Activated CD4-positive, alpha-beta T cell treated with anti-CD3 and anti-CD28 coated beads for 36 hours (primary cell): Measurements from ENCODE around the gene PPA1. TPM values are rescaled to one million over a fixed set of nuclear protein-coding genes. Genes with fewer than 3 reads are reported as not detected.
"Not testable (repeated sequence)": the region's sequence is repeated elsewhere in the genome, so short reads cannot be mapped to it uniquely, and the experiment has no call there.

Source experiments
- ATAC-seq: fragments of 200-7000 bp; cut with Tn5 transposase; one replicate; pipeline ENCODE4 v1.10.0; 2021; ENCODE audit warnings: mild to moderate bottlenecking, moderate library complexity
- CTCF ChIA-PET: fragments of 350-600 bp; sonication (Branson Sonifier 250); formaldehyde crosslinking; loops from one replicate; lab custom pipeline; 2021; ENCODE audit warnings: antibody characterized with exemption; lab: Charles Lee
- POLR2A ChIA-PET: fragments of 350-600 bp; sonication (Branson Sonifier 250); formaldehyde crosslinking; loops from one replicate; lab custom pipeline; 2021; ENCODE audit warnings: antibody characterized with exemption, inconsistent platforms; lab: Charles Lee
- DNase-seq: peaks from one replicate; pipeline ENCODE4 v3.0.0-alpha.2; 2020
- H3K27ac Mint-ChIP-seq: one replicate; pipeline ENCODE4 v1.8.0; 2021; ENCODE audit warnings: mixed read lengths
- H3K27me3 Mint-ChIP-seq: one replicate; pipeline ENCODE4 v1.8.0; 2021; ENCODE audit warnings: mixed read lengths
- H3K36me3 Mint-ChIP-seq: one replicate; pipeline ENCODE4 v1.8.0; 2021; ENCODE audit warnings: low read depth, mixed read lengths
- H3K4me1 Mint-ChIP-seq: one replicate; pipeline ENCODE4 v1.8.0; 2021; ENCODE audit warnings: mixed read lengths
- H3K4me3 Mint-ChIP-seq: one replicate; pipeline ENCODE4 v1.8.0; 2021; ENCODE audit warnings: mild to moderate bottlenecking, moderate library complexity, mixed read lengths
- H3K9me3 Mint-ChIP-seq: one replicate; pipeline ENCODE4 v1.8.0; 2021; ENCODE audit warnings: low read depth, mixed read lengths
- intact Hi-C, 2 experiments: fragments of 100-400 bp; cut with DNase I in 1 of 2; cut with micrococcal nuclease in 1 of 2; formaldehyde crosslinking; loops; one replicate each; pipeline versions ENCODE4 v1.14.2 to v1.15.1; 2022 to 2024; cut with DNase I, micrococcal nuclease
- total RNA-seq, 2 experiments: library from RNA; stranded (reverse); gene quantifications; one replicate each; pipeline ENCODE4 v1.2.3, GENCODE V29; 2021

PPA1 gene
- total RNA-seq, 2 experiments from 2014 or later = 286 to 328 TPM

GRCh38 chr10:70169649-70170364 lies 63.4 kb downstream of the PPA1 start:
- peak; percentile 5 for ATAC-seq
- intact Hi-C loops = loop anchor here (1.0 to 5.0 kb wide), 11 partner anchors 8 to 1682 kb away; partner anchors contain the start of genes EIF4EBP2 (in 2 of the 2), PPA1 (in 2 of the 2), TYSND1 (in 2 of the 2) and AIFM2 (in 1 of the 2)

GRCh38 chr10:70169011-70169410 lies 64.2 kb downstream of the PPA1 start:
- CTCF ChIA-PET = interaction anchor here (0.6 to 3.3 kb wide), 4 partner anchors 11 to 186 kb away, joined by 3 to 25 read pairs (median 4); partner anchors contain the start of gene TYSND1
- intact Hi-C loops = no loop called here
- no peaks in the 10 kb centered on the region for H3K27me3 Mint-ChIP-seq
- POLR2A ChIA-PET = interaction anchor here (0.6 to 1.0 kb wide), 3 partner anchors 23 to 104 kb away, joined by 3 to 5 read pairs (median 5); partner anchors contain the start of gene TYSND1
- peak overlapping the region; percentile 84 for H3K27ac Mint-ChIP-seq
- DNase-seq (no peak), ATAC-seq (no peak)
- peaks cover 65% of the 10 kb centered on the region for H3K4me1 Mint-ChIP-seq
- peak overlapping the region; percentile 94 for H3K4me3 Mint-ChIP-seq
- H3K9me3 Mint-ChIP-seq = no peaks in the 10 kb centered on the region
- peaks cover 40% of the 10 kb centered on the region for H3K36me3 Mint-ChIP-seq

More at GRCh38 chr10:70169649-70170364, 63.4 kb downstream of the PPA1 start:
- H3K9me3 Mint-ChIP-seq = no peaks in the 10 kb centered on the region
- ChIA-PET POLR2A (interaction anchor here (0.6 to 1.8 kb wide), 4 partner anchors 24 to 320 kb away, joined by 3 to 32 read pairs (median 5); partner anchors contain the start of gene TYSND1), CTCF (interaction anchor here (0.5 to 3.3 kb wide), 6 partner anchors 20 to 185 kb away, joined by 3 to 25 read pairs (median 4); partner anchors contain the start of gene TYSND1)
- peaks cover 34% of the 10 kb centered on the region for H3K36me3 Mint-ChIP-seq
- H3K27me3 Mint-ChIP-seq = no peaks in the 10 kb centered on the region
- peak overlapping the region; percentile 84 for H3K27ac Mint-ChIP-seq
- H3K4me1 Mint-ChIP-seq = peaks cover 64% of the 10 kb centered on the region
- peak overlapping the region; percentile 94 for H3K4me3 Mint-ChIP-seq
- DNase-seq = no peak

- Mint-ChIP-seq H3K36me3 (peaks cover 46% of the 10 kb centered on the region), H3K27me3 (no peaks in the 10 kb centered on the region), H3K4me3 (peak overlapping the region; percentile 41), H3K4me1 (peaks cover 71% of the 10 kb centered on the region), H3K27ac (peak overlapping the region; percentile 51), H3K9me3 (no peaks in the 10 kb centered on the region)
- no peak for ATAC-seq
- POLR2A ChIA-PET = interaction anchor here (0.7 to 1.3 kb wide), 2 partner anchors 21 to 30 kb away, joined by 4 read pairs; partner anchors contain the start of gene TYSND1
- CTCF ChIA-PET = interaction anchor here (0.6 to 3.3 kb wide), 6 partner anchors 18 to 231 kb away, joined by 3 to 25 read pairs (median 3); partner anchors contain the start of gene TYSND1
- intact Hi-C loops = no loop called here
- DNase-seq = peak; percentile 45
Observed at GRCh38 chr10:70167246-70167645, 66.0 kb downstream of the PPA1 start.

- ATAC-seq (no peak), DNase-seq (no peak)
- Mint-ChIP-seq H3K4me1 (peaks cover 72% of the 10 kb centered on the region), H3K36me3 (peaks cover 54% of the 10 kb centered on the region), H3K27ac (peak overlapping the region; percentile 78), H3K27me3 (no peaks in the 10 kb centered on the region), H3K4me3 (no peak overlapping the region), H3K9me3 (no peaks in the 10 kb centered on the region)
- POLR2A ChIA-PET = interaction anchor here (0.6 to 1.3 kb wide), 2 partner anchors 20 to 1583 kb away, joined by 3 to 4 read pairs; partner anchors contain the start of gene TYSND1
- CTCF ChIA-PET = interaction anchor here (3.3 kb wide), 1 partner anchor 20 kb away, joined by 25 read pairs; the partner anchor contains the start of gene TYSND1
- intact Hi-C loops = no loop called here
Observed at GRCh38 chr10:70166394-70166793, 66.8 kb downstream of the PPA1 start.

- intact Hi-C loops = loop anchor here (5.0 kb wide), 3 partner anchors 313 to 1072 kb away; partner anchors contain the start of genes PALD1 (in 1 of the 2) and SGPL1 (in 1 of the 2)
Observed at GRCh38 chr10:70164163-70164562, 69.1 kb downstream of the PPA1 start.

GRCh38 chr10:70163448-70163847 lies 69.8 kb downstream of the PPA1 start:
- intact Hi-C loops = loop anchor here (1.0 to 5.0 kb wide), 5 partner anchors 17 to 1071 kb away; partner anchors contain the start of genes PALD1 (in 1 of the 2), SGPL1 (in 1 of the 2) and TYSND1 (in 1 of the 2)
- H3K27me3 Mint-ChIP-seq = no peaks in the 10 kb centered on the region
- H3K4me1 Mint-ChIP-seq = peaks cover 80% of the 10 kb centered on the region
- H3K9me3 Mint-ChIP-seq = no peaks in the 10 kb centered on the region
- H3K27ac Mint-ChIP-seq = peak overlapping the region; percentile 90
- ChIA-PET POLR2A (interaction anchor here (0.6 to 1.8 kb wide), 4 partner anchors 9 to 70 kb away, joined by 3 to 18 read pairs (median 3); partner anchors contain the start of genes PPA1 and TYSND1), CTCF (interaction anchor here (0.6 to 3.7 kb wide), 4 partner anchors 15 to 738 kb away, joined by 3 to 74 read pairs (median 3); partner anchors contain the start of gene TYSND1)
- DNase-seq (peak; percentile 46), ATAC-seq (no peak)
- peak overlapping the region; percentile 60 for H3K4me3 Mint-ChIP-seq
- H3K36me3 Mint-ChIP-seq = peaks cover 59% of the 10 kb centered on the region

More at GRCh38 chr10:70164163-70164562, 69.1 kb downstream of the PPA1 start:
- ATAC-seq (no peak), DNase-seq (no peak)
- Mint-ChIP-seq H3K36me3 (peaks cover 61% of the 10 kb centered on the region), H3K4me1 (peaks cover 85% of the 10 kb centered on the region), H3K4me3 (no peak overlapping the region), H3K9me3 (no peaks in the 10 kb centered on the region), H3K27ac (peak overlapping the region; percentile 90), H3K27me3 (no peaks in the 10 kb centered on the region)
- ChIA-PET CTCF (no interaction called here), POLR2A (no interaction called here)

- ChIA-PET POLR2A (interaction anchor here (0.6 to 1.8 kb wide), 4 partner anchors 9 to 71 kb away, joined by 3 to 18 read pairs (median 3); partner anchors contain the start of genes PPA1 and TYSND1), CTCF (interaction anchor here (0.8 to 3.7 kb wide), 3 partner anchors 14 to 242 kb away, joined by 3 to 74 read pairs (median 3); partner anchors contain the start of gene TYSND1)
- Mint-ChIP-seq H3K27ac (peak overlapping the region; percentile 90), H3K36me3 (peaks cover 58% of the 10 kb centered on the region), H3K4me1 (peaks cover 74% of the 10 kb centered on the region), H3K27me3 (no peaks in the 10 kb centered on the region), H3K9me3 (no peaks in the 10 kb centered on the region), H3K4me3 (peak overlapping the region; percentile 60)
- intact Hi-C loops = loop anchor here (1.0 to 5.0 kb wide), 7 partner anchors 7 to 1071 kb away; partner anchors contain the start of genes SAR1A (in 2 of the 2), PALD1 (in 1 of the 2), SGPL1 (in 1 of the 2) and TYSND1 (in 1 of the 2)
- DNase-seq (peak; percentile 84), ATAC-seq (peak; percentile 87)
Observed at GRCh38 chr10:70162892-70163201, 70.4 kb downstream of the PPA1 start.

- ATAC-seq (peak; percentile 74), DNase-seq (no peak)
- Mint-ChIP-seq H3K4me1 (peaks cover 72% of the 10 kb centered on the region), H3K27me3 (no peaks in the 10 kb centered on the region), H3K27ac (peak overlapping the region; percentile 90), H3K36me3 (peaks cover 61% of the 10 kb centered on the region), H3K4me3 (peak overlapping the region; percentile 60), H3K9me3 (no peaks in the 10 kb centered on the region)
- intact Hi-C loops = loop anchor here (1.0 to 5.0 kb wide), 6 partner anchors 8 to 1070 kb away; partner anchors contain the start of genes SAR1A (in 2 of the 2), PALD1 (in 1 of the 2) and SGPL1 (in 1 of the 2)
- POLR2A ChIA-PET = interaction anchor here (0.6 to 1.8 kb wide), 4 partner anchors 10 to 42 kb away, joined by 3 to 18 read pairs (median 4); partner anchors contain the start of gene TYSND1
- CTCF ChIA-PET = interaction anchor here (0.8 to 3.7 kb wide), 3 partner anchors 14 to 243 kb away, joined by 3 to 74 read pairs (median 3); partner anchors contain the start of gene TYSND1
Observed at GRCh38 chr10:70162151-70162891, 70.9 kb downstream of the PPA1 start.

- ATAC-seq = no peak
- no peak for DNase-seq
- CTCF ChIA-PET = interaction anchor here (0.6 to 3.7 kb wide), 4 partner anchors 12 to 84 kb away, joined by 3 to 74 read pairs (median 4); partner anchors contain the start of gene TYSND1
- peak overlapping the region; percentile 90 for H3K27ac Mint-ChIP-seq
- intact Hi-C loops = loop anchor here (1.0 to 5.0 kb wide), 4 partner anchors 14 to 1068 kb away; partner anchors contain the start of genes PALD1 (in 1 of the 2), SGPL1 (in 1 of the 2) and TYSND1 (in 1 of the 2)
- peak overlapping the region; percentile 17 for H3K4me3 Mint-ChIP-seq
- peaks cover 65% of the 10 kb centered on the region for H3K36me3 Mint-ChIP-seq
- no peaks in the 10 kb centered on the region for H3K9me3 Mint-ChIP-seq
- POLR2A ChIA-PET = interaction anchor here (1.2 kb wide), 1 partner anchor 15 kb away, joined by 4 read pairs; the partner anchor contains the start of gene TYSND1
- H3K4me1 Mint-ChIP-seq = peaks cover 59% of the 10 kb centered on the region
- H3K27me3 Mint-ChIP-seq = no peaks in the 10 kb centered on the region
Observed at GRCh38 chr10:70160798-70161197, 72.4 kb downstream of the PPA1 start.

- intact Hi-C loops, DNase-seq, H3K4me3 Mint-ChIP-seq, H3K27me3 Mint-ChIP-seq, POLR2A ChIA-PET, H3K9me3 Mint-ChIP-seq, ATAC-seq: not testable (repeated sequence)
- CTCF ChIA-PET = interaction anchor here (0.6 to 2.8 kb wide), 3 partner anchors 10 to 63 kb away, joined by 3 to 17 read pairs (median 5); partner anchors contain the start of gene TYSND1
- H3K4me1 Mint-ChIP-seq = peaks cover 56% of the 10 kb centered on the region
- H3K36me3 Mint-ChIP-seq = peaks cover 69% of the 10 kb centered on the region
- H3K27ac Mint-ChIP-seq = peak overlapping the region; percentile 56
Observed at GRCh38 chr10:70159366-70159765, 73.9 kb downstream of the PPA1 start.
